RWPE1 (cell line): ENCODE results near the gene ZNF417.
A peak's percentile ranks its signal among the peaks of the same experiment; 100 is the strongest.

Source experiments
- CTCF ChIA-PET: fragments of 350-600 bp; sonication (Branson Sonifier 250); formaldehyde crosslinking; extraction: SDS; loops from one replicate; lab custom pipeline; 2021; lab: Yijun Ruan, JAX
- POLR2A ChIA-PET: fragments of 400-600 bp; formaldehyde crosslinking; extraction: SDS; loops from one replicate; lab custom pipeline; 2020; ENCODE audit warnings: antibody characterized with exemption; ENCODE audit not compliant: low non-redundant PET; lab: Yijun Ruan, JAX
- DNase-seq: peaks from one replicate; pipeline ENCODE4 v3.0.0; 2012; ENCODE audit warnings: low spot score
- H3K27ac ChIP-seq: fragments of 450-650 bp; 2 replicates; pipeline ENCODE4 v1.5.1; 2017
- CTCF ChIP-seq: fragments of 450-650 bp; conservative IDR thresholded peaks from 2 replicates; pipeline ENCODE4 v1.5.1; 2017; ENCODE audit warnings: low read depth, mild to moderate bottlenecking

Gene ZNF417

GRCh38 chr19:57916168-57916995 is at the start of gene ZNF417:
ZNF417 (minus strand) TSS chr19:57916592; CDS start chr19:57916411, 181 bp downstream.
- peak; percentile 89 for DNase-seq
- ChIA-PET CTCF (interaction anchor here (0.6 to 1.3 kb wide), 3 partner anchors 15 to 238 kb away, joined by 3 to 4 read pairs (median 4); no protein-coding TSS in a partner anchor), POLR2A (interaction anchor here (0.6 kb wide), 1 partner anchor 775 kb away, joined by 6 read pairs; no protein-coding TSS in a partner anchor)
- peak within 1 kb of the TSS; percentile 76 for H3K27ac ChIP-seq

GRCh38 chr19:57964761-57965160 is 48.4 kb upstream of the ZNF417 start:
- POLR2A ChIA-PET = no interaction called here
- DNase-seq = no peak
- TF ChIP-seq CTCF = no peak
- H3K27ac ChIP-seq = no peak overlapping the region
- CTCF ChIA-PET = no interaction called here

- ChIA-PET CTCF (interaction anchor here (0.8 kb wide), 1 partner anchor 143 kb away, joined by 4 read pairs; no protein-coding TSS in a partner anchor), POLR2A (no interaction called here)
- TF ChIP-seq CTCF = no peak
Measured at GRCh38 chr19:57961785-57962184, 45.4 kb upstream of the ZNF417 start.

GRCh38 chr19:57954996-57955395 is 38.6 kb upstream of the ZNF417 start:
- ChIA-PET CTCF (no interaction called here), POLR2A (no interaction called here)
- no peak for TF ChIP-seq CTCF
- no peak for DNase-seq
- no peak overlapping the region for H3K27ac ChIP-seq

More at GRCh38 chr19:57961785-57962184, 45.4 kb upstream of the ZNF417 start:
- DNase-seq = no peak
- no peak overlapping the region for H3K27ac ChIP-seq

GRCh38 chr19:57949702-57950101 is 33.3 kb upstream of the ZNF417 start:
- ChIA-PET POLR2A (no interaction called here), CTCF (no interaction called here)
- no peak overlapping the region for H3K27ac ChIP-seq
- DNase-seq = no peak
- TF ChIP-seq CTCF = no peak

GRCh38 chr19:57949296-57949695 is 32.9 kb upstream of the ZNF417 start:
- TF ChIP-seq CTCF = no peak
- H3K27ac ChIP-seq = no peak overlapping the region
- POLR2A ChIA-PET = no interaction called here
- CTCF ChIA-PET = no interaction called here
- no peak for DNase-seq
